Putamen (tissue), 1 donor: Measurements from ENCODE around the gene NTRK1.

ENCODE experiments used
- DNase-seq: peaks from one replicate; pipeline ENCODE4 v3.0.0-alpha.2; 2016; ENCODE audit warnings: low spot score

NTRK1 gene

DNA sequence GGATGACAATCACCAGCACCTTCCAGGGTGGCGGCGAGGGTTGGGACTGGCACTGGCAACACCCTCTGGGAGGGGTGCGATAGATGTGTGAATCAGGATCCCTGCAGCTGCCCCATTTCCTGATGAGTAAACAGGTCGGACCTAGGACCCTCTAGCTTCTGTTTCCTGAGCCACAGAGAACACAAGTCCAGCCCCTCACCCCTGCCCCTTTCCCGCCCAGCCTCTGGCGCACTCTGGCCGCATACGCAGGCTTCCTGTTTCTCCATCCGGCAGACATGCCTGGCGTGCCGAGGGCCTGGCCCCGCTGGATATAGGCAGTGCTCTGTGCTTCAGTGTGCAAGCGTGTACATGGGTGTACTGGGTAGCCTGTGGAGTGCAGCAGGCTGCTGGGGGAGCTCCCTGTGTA lies 37.5 kb downstream of the NTRK1 start:
- no peak for DNase-seq

DNA sequence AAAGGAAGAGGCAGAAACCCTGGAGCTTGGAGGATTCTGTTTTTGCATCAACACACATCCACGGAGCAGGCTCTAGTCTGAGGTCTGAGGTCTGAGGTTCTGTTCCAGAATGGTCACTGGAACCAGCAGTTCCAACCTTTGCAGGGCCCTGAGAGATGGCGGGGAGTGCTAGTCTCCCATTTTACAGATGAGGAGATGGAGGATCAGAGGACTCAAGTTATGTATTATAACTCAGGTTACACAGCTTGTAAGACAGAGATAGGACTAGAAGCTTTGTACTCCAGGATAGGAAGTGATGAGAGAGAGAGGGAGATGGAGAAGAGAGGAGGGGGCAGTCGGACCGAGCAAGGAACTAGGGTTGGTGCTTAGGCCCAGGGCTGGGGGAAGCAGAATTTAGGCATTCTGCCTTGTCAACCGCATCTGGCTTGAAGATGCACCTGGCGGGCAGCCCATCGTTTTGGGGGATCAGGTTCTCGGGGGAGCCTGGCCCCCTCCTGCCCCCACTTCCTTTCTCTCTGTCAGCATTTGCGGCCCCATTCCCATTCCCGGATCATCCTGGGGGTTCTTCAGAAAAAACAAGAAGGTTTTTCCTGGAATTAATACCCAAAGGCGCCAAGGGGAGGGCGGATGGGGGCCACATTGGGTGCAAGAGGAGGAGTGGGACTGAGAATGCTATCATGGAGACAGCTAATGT lies 38.5 kb downstream of the NTRK1 start:
- DNase-seq, result no peak

GRCh38 chr1:156899956-156900718 lies 39.5 kb downstream of the NTRK1 start:
- no peak for DNase-seq

GRCh38 chr1:156900896-156901589 lies 40.4 kb downstream of the NTRK1 start:
- no peak for DNase-seq

DNA sequence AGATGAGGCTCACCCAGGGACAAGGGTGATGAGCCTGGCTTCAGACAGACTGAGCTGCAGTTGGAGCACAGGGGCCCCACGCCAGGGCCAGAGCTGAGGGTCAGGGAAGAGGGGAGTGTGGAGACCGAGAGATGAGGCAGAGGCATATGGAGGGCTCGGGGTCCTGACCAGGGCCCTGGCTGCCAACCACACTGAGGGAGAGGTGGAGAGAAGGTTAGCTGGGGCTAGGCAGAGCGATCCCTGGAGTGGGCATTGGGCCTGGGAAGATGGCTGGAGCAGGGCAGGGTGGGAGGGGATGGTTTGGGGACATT lies 40.9 kb downstream of the NTRK1 start:
- DNase-seq, result no peak

DNA sequence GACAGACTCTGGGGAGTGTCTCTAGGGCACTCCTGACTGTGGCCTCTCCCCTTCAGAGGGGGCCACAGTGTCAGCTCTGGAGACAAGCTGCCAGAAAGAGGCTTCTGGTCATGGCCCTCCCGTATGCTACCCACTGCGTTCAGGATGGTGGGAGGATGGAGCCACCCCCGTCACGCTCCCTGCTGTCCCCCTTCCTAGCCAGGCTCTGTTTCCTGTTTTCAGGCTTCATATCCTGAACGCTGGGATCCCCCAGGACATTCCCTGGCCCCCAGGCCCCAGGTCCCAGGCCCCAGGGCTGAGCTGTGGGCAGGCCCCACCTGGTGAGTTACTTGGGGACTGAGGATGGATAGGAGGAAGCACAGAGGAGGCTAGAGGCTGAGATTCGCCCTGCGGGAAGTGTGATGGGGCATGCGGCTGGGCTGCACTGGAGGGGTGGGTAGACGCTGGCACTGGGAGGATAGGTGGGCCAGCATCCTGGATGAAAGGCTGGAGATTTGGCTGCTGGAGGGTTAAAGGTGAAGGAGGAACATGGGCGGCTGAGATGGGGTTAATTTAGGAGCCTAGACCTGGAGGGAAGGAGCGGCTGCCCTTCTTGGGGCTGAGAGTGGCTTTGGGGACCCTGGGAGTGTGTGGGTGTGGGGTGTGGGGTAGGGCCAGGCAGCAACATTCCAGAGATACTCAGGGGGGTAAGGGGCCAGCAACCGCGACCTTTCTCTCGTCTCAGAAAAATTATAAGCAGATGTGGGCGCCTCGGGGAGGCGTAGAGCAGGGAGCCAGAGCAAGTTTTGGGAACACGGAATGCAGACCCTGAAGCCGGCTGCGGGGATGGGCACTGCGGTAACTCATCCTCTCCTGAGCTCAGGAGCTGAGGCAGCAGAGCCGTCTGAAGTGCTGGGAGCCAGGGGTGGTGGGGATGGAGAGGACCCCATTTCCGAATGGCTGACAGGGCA lies 41.6 kb downstream of the NTRK1 start:
- DNase-seq, result no peak

DNA sequence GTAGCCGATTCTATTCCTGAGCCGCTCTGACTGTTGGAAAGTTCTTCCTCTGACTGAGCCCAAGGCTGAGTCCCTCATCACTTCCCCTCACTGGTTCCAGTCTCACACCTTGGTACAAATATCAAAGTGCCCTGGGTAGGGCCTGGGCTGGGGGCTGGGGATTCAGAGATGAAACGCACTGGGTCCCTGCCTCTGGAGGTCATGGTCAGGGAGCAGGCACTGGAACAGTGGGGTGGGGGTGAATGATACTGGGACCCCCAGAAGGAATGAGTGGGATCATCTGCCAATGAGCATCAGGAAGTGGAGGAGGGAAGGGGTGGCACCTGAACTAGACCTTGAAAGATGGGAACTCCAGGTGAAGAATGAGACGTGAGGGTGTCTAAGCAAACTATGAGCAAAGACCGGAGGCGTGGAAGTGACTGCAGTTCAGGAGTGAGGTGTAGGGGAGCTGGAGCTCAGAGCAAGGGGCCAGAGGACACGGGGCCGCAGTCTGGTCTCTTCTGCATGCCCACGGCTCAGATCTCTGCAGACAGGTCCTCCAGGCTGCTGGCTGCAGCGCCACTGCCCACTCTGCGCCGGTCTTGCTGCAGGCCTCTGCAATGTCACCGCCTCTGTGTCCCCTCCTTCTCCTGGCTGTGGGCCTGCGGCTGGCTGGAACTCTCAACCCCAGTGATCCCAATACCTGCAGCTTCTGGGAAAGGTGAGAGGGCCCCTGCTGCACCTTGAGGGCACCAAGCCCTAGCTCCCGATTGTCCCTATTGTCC lies 42.8 kb downstream of the NTRK1 start:
- no peak for DNase-seq

DNA sequence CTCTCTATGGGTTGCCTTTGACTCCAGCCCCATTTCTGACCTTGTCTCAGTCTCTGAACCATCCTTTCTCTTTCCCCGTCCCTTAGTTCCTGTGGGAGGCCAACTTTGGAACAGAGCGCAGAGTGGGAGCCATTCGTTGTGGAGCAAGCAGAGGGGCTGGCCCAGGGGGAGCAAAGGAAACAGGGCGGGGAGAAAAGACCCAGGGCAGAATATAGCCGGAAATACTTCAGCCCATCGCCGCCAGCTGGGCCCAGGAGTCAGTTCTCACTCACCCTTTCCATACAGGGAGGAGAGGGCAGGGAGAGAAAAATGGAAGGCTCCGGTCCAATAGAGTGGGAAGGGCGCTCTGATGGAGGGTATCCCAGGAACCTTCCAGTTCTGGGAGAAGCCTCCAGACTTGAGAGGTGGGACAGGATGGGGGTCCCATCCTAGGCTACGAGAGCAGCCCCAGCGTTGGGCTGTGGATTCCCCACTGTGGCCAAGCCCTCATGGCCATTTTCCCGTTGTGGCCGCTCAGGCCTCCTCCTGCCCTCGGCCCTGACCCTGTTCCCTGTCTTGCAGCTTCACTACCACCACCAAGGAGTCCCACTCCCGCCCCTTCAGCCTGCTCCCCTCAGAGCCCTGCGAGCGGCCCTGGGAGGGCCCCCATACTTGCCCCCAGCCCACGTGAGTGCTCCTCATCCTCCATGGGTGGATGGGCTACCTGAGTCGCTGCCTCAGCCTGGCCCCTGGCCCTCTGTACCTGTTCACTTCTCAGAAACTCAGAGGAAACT lies 43.7 kb downstream of the NTRK1 start:
- DNase-seq, result no peak

DNA sequence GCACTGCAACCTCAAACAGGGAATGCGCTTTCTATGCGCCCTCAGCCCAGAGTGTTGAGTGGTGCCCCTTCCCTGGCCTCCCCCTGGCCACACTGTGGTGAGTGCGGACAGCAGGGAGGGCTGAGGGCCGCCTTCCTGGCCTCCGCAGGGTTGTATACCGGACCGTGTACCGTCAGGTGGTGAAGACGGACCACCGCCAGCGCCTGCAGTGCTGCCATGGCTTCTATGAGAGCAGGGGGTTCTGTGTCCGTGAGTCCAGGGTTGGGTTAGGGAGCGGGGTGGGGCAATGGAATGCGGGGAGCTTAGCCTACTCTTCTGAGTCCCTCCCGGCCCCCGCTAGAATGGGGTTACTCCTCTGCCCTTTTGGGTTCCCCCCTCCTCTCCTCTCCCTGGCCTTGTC lies 44.5 kb downstream of the NTRK1 start:
- no peak for DNase-seq

DNA sequence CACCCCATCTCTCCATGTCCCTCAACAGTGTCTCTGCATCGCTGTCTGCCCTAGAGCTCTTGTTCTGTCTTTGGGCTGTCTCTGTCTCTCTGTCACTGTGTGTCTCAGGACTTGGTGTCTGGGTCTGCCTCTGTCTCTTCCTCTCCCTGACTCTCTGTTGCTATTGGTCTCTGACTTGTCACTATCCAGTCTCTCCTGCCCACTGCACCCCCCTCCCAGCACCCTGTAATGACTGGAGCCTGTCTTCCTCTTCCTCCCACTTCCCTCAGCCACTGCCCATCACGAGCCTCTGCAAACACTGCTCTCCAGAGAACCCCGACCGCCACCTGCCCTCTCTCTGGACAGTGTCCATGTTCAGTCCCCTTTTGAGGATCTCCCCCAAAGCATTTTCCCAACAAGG lies 45.0 kb downstream of the NTRK1 start:
- DNase-seq, result no peak

- DNase-seq, result no peak
Measured at GRCh38 chr1:156906206-156906906, 45.7 kb downstream of the NTRK1 start.

DNA sequence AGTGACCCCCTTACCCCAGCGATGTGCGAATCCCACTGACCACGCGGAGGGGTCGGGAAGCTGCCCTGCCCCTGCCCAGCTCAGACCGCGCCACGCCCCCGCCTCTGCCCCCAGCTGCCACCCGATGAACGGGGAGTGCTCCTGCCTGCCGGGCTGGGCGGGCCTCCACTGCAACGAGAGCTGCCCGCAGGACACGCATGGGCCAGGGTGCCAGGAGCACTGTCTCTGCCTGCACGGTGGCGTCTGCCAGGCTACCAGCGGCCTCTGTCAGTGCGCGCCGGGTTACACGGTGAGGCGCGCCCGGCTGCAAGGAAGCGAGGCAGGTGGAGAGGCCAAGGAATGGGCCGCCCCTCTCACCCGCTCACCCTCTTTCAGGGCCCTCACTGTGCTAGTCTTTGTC lies 47.9 kb downstream of the NTRK1 start:
- DNase-seq, result no peak

DNA sequence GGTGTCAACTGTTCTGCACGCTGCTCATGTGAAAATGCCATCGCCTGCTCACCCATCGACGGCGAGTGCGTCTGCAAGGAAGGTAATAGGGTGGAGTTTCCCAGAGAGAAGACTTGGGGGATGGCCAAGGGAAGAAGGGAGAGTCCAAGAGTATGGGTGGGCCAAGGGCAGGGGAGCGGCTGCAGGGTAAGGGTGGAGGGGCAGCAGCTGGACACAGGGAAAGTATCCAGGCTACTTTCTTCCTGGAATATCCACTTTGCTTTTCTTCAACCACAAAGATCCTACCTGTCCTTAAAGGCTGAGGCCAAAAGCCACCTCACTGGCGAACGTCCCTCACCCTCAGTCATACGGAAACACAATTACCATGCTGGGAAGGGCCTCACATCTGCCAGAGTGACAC lies 48.3 kb downstream of the NTRK1 start:
- no peak for DNase-seq

DNA sequence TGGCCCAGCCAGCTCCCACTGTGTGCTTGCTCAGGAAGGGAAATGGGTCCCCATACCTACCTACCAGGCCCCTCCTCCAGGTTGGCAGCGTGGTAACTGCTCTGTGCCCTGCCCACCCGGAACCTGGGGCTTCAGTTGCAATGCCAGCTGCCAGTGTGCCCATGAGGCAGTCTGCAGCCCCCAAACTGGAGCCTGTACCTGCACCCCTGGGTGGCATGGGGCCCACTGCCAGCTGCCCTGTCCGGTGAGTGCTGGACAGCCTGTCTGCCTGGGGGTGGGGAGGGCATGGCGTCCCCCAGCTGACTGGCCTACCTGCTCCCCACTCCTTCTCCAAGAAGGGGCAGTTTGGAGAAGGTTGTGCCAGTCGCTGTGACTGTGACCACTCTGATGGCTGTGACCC lies 49.0 kb downstream of the NTRK1 start:
- DNase-seq, result no peak

DNA sequence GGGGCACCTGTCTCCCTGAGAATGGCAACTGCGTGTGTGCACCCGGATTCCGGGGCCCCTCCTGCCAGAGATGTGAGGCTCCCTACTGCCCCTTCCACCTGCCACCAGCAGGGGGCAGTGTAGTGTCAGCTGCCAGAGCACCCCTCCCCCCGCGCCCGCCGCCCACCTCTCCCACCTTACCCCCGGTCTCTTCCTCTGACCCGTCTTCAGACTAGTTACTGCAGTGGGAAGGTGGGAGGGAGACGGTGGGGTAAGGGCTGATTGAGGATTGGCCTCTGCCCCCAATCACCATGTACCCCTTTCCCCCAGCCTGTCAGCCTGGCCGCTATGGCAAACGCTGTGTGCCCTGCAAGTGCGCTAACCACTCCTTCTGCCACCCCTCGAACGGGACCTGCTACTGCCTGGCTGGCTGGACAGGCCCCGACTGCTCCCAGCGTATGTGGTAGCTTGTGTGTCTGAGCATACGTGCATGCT lies 49.7 kb downstream of the NTRK1 start:
- DNase-seq, result no peak

DNA sequence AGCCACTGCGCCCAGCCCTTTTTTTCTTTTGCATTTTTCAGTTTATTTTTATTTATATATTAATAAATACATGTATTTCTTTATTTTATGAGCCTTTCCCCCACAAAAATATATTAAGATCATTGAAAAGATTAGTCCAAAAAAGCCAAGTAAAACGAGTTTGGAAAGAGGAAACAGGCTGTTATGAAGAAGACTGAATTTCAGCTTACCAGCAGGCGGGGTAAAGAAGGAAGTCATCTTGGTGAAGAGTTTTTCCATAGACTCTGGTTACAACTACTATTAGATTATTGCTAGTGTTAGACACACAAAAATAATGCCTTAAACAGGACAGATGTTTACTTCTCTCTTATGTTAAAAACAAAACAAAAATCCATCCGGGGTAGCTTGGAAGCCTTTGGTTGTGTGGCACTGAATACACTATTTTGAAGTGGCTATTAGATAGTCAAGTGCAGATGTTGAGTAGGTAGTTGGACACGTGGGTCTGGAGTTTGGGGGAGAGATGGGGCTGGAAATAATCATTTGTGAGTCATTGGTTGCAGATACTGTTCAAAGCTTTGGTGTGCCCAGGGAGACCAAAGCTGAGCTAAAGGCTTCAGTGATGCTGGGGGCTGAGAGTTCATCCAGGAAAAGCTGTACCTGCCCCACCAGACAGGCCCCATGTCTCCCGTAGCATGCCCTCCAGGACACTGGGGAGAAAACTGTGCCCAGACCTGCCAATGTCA lies 51.1 kb downstream of the NTRK1 start:
- no peak for DNase-seq

GRCh38 chr1:156912310-156912709 lies 51.6 kb downstream of the NTRK1 start:
- no peak for DNase-seq

DNA sequence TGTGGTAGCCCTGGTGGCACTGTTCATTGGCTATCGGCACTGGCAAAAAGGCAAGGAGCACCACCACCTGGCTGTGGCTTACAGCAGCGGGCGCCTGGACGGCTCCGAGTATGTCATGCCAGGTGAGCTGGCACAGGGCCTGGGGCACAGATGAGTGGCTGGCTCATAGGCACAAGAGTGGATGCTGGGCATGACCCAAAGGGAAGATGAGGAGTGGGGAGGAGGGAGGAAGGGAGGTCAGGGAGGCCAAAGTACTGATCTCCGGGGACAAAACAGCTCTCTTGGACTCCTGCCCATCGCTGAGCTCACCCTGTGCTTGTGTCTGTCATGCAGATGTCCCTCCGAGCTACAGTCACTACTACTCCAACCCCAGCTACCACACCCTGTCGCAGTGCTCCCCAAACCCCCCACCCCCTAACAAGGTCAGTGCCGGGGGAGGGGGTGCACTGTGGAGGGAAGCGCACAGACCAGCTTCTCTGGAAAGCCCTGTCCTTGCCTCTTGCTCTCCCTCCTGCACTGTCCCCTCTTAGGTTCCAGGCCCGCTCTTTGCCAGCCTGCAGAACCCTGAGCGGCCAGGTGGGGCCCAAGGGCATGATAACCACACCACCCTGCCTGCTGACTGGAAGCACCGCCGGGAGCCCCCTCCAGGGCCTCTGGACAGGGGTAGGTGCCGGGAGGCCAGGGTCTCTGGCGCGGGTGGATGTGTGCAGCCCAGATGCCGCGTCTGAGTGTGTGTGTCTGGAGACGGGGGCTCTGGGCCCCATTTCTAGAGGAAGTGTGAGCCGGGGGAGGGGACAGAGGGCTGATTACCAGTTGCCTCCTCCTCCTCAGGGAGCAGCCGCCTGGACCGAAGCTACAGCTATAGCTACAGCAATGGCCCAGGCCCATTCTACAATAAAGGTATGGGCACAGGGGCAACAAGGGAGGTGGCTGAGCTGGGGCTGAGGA lies 52.5 kb downstream of the NTRK1 start:
- no peak for DNase-seq
